GM19023 (cell line): ENCODE data around the gene LTBP3.
"Not testable (repeated sequence)": the region's sequence is repeated elsewhere in the genome, so short reads cannot be mapped to it uniquely, and the experiment has no call there.

Source experiments
- ATAC-seq: cut with Tn5 transposase; IDR thresholded peaks from one replicate; pipeline ENCODE4 v1.9.1; 2021; ENCODE audit warnings: mild to moderate bottlenecking, moderate library complexity; ENCODE audit not compliant: unreplicated experiment

Gene LTBP3

DNA sequence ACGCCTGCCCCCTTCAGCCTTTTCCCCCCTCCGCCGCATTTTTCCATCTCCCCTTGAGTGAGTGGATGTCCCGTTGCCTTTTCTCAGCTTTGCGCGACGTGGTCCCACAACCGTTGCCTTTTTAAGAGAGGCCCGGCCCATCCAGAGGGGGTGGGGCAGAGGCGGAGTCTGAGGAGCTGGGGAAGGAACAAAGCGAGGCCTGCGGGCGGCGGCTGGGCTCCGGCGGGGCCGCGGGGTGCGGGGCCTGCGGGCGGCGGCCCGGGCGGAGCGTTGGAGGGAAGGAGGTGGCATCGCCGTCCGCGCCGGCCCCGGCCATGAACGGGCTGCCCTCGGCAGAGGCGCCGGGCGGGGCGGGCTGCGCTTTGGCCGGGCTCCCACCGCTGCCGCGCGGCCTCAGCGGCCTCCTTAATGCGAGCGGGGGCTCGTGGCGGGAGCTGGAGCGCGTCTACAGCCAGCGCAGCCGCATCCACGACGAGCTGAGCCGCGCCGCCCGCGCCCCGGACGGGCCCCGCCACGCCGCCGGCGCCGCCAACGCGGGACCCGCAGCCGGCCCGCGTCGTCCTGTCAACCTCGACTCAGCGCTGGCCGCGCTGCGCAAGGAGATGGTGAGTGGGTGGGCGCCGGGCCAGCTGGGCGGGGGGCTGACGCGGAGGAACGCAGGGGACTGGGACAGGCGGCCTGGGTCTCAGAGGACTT lies 14.3 kb upstream of the LTBP3 start, which contains the start of gene FAM89B:
FAM89B (plus strand) TSS at position 183 of the 696 bp plus-strand sequence; CDS start at position 315, 132 bp downstream.
- no peak for ATAC-seq

- no peak for ATAC-seq
Measured at GRCh38 chr11:65571940-65572339, 13.8 kb upstream of the LTBP3 start.

- ATAC-seq, result no peak
Measured at GRCh38 chr11:65571420-65571819, 13.3 kb upstream of the LTBP3 start.

DNA sequence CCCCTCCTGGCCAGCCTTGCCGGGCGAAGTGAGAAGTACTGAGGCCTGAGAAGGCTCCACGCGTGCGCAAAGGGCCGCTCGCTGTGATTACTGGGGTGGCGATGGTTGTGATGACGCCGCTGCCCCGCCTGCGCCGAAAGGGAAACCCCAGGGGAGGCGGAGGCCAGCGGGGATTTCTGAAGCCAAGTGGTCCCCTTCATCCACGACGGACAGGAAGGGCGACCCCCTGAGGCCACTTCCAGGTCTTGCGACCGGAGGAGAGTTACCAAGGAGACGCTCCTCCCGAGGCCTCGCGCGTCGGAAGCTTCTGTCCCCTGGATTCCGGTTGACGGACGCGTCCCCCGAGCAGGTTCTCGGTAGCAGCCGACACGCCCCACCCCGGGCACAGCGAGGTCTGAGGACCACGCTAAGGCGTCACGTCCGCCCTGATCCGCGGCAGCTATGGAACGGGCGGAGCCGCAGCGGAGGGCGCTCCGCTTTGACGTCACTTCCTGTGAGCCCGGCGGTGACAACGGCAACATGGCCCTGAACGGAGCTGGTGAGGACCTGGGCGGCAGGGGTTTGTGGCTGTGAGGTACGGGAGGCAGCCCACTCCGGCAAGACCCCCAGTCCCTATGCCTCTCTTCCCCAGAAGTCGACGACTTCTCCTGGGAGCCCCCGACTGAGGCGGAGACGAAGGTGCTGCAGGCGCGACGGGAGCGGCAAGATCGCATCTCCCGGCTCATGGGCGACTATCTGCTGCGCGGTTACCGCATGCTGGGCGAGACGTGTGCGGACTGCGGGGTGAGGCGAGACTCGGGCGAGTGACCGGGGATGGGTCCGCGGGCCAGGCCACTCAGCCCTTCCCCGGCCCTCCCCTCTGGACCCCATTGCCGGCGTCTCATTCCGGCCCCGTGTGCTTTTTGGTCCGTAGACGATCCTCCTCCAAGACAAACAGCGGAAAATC lies 12.1 kb upstream of the LTBP3 start, which contains the start of gene ZNRD2:
ZNRD2 (plus strand) TSS at position 505 of the 946 bp plus-strand sequence; CDS start at position 520, 15 bp downstream.
- ATAC-seq, result peak; percentile 59

DNA sequence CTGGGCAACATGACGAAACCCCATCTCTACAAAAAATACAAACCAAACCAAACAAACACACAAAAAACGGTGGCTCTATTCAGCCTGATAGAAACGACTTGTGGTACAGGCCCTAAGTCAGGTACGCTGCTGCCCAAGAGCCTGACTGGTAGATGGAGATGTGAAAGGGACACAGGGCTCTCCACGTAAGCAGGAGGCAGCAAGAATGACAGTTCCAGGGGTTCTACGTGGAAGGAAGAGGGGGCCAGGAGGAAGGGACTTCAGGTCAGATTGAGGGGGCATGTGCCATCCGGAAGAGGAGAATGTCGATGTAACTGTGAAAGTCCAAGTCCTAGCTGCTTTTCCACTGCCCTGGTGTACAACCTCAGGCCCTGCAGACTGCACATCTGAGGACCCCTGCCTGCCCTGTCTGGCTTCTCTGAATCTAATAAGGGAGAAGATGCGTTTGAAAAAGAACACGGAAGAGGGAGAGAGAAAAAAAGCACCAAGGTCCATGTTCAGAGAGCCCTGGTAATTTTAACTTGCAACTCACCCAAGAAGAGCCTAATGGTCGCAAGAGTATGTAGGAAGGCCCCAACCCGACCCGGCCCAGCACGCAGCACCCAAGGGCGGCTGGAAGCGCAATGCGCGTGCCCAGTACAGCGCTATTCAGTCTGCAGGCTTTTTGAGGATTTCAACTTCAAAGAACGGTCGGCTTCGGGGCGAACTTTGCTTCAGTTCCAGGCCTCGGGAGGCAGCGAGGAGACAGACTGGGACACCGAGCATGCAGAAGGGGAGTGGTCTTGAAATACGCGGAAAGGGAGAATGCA lies 11.2 kb upstream of the LTBP3 start:
- ATAC-seq, result no peak

DNA sequence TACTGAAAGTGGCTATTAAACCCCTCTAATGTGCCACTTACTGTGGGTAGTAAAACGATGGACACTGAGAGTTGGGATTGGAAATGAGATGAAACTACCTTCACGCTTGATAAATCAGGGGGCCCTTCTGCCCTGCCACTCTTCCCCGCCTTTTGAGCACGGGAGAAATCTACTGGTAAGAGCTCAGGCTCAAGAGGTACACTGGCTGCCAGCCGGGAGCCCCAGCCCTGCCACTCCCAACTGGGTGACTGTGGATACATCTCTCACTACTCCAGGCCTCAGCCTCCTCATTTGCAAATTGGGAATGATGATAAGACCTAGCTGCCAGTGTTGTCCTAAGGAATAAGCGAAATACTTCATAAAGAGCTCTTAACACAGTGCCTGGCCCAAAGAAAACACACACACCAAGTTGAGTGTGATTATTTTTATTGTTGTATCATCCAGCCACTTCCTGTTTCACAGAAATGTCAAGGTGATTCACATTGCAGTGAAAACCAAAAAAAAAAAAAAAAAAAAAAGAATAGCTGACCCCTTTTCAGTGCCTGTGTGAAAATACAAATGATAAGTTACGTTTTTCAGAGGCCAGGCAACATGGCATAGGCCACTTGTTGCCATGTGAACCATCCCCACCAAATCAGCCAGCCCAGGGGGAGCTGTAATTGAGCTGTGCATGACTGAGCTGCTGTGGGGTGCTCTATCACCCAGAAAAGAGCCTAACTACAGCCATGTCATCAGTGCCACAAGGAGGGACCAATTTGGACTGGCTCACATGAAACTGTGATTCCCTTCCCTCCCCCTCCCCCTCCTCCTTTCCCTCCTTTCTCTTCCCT lies 7.7 kb upstream of the LTBP3 start:
- no peak for ATAC-seq

DNA sequence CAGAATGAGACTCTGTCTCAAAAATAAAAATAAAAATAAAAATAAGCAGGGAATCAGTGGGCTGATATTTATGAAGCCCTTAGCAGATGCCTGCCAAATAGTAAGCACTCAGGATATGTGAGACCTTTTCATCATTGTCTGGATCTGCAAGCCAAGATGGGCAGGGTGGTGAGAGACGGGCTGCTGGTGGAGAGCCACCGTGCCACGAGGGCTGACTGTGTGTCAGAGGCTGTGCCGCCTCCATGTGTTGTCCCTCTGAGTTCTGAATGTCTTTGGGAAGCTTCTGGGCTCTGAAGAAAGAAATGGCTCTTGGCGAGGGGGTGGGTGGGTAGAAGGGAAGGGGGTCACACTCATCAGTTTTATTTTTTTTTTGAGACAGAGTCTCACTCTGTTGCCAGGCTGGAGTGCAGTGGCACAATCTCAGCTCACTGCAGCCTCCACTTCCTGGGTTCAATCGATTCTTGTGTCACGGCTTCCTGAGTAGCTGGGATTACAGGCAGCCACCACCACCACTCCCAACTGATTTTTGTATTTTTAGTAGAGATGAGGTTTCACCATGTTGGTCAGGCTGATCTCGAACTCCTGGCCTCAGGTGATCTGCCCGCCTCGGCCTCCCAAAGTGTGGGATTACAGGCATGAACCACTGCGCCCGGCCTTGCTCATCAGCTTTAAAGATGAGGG lies 6.9 kb upstream of the LTBP3 start:
- not testable (repeated sequence) for ATAC-seq

DNA sequence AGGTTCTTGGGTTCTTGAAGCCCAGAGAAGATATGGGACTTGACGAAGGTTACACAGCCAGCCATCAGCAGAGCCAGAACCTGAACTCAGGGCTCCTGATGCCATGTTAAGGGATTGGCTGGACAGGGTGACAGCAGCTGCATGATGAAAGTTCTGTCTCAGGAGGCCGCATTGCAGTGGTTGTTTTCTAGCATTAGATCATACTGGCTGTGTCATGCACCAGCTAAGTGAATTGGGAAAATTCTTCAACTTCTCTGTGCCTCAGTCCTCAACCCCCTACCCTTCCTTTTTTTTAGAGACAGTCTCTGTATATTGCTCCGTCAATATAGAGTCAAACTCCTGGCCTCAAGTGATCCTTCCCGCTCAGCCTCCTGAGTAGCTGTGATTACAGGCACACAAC lies 5.4 kb upstream of the LTBP3 start:
- no peak for ATAC-seq

- ATAC-seq, result no peak
Measured at GRCh38 chr11:65562788-65563187, 4.6 kb upstream of the LTBP3 start.

- no peak for ATAC-seq
Measured at GRCh38 chr11:65562020-65562419, 3.9 kb upstream of the LTBP3 start.

GRCh38 chr11:65560555-65561418 lies 2.6 kb upstream of the LTBP3 start:
- no peak for ATAC-seq

DNA sequence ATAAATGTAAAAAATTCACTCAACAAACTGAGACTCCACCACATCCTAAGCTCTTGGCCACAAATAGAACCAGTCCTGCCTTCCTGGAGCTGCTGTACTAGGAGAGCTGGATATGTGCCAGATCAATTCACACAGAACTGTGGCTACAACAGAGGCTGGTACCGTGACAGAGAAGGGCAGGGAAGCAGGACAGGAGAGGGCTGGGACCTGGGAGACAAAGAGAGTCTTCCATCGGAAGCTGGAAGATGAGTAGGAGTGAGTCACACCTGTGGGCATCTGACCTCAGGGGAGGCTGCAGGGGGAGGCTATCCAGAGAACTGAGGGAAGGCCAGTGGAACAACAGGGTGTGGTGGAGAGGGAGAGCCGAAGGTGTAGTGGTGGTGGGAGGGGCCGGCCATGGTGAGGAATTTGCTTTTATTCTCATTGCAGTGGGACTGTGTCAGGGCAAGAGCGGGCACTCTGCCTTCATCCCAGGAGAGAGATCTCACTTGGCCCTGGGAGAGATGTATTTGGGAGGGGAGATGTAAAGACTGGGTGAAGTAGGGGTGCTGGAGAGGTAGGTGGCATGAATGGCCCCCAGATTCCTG lies 1.9 kb upstream of the LTBP3 start:
- ATAC-seq, result no peak

- ATAC-seq, result no peak
Measured at GRCh38 chr11:65559535-65559934, 1.4 kb upstream of the LTBP3 start.

- ATAC-seq, result no peak
Measured at GRCh38 chr11:65558930-65559509, 861 bp upstream of the LTBP3 start.

DNA sequence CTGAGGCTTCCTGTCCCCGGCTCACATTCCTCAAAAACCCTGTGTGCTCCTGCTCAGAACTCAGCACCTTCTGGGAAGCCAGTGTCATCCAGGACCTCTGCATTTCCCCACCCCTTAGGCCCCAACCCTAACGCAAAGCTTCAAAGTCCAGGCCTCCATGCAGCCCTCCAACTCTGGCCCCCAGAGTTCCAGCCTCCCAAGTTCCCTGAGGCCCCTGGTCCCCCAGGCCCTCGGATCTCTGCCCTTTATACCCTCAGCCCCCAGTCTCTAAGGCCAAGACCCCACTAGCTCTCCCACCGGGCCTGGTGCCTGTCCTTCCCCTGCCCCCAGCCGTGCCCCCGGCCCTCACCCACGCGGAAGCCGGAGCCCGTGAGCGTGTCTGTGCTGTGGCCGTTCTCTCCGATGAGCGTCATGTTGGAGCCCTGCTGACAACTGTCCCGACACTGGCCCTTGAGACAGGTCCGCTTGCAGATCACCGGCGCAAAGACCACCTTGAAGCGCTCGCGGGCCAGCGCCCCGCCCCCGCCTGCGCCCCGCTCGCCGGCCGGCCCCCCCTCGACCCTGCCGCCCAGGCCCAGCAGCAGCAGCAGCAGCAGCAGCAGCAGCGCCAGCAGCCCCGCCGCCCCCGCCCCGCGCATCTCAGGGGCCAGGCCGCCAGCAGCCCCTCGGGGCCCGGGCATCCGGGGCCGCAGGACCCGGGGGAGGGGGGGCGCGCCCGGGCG lies 718 bp downstream of the LTBP3 start:
- no peak for ATAC-seq

DNA sequence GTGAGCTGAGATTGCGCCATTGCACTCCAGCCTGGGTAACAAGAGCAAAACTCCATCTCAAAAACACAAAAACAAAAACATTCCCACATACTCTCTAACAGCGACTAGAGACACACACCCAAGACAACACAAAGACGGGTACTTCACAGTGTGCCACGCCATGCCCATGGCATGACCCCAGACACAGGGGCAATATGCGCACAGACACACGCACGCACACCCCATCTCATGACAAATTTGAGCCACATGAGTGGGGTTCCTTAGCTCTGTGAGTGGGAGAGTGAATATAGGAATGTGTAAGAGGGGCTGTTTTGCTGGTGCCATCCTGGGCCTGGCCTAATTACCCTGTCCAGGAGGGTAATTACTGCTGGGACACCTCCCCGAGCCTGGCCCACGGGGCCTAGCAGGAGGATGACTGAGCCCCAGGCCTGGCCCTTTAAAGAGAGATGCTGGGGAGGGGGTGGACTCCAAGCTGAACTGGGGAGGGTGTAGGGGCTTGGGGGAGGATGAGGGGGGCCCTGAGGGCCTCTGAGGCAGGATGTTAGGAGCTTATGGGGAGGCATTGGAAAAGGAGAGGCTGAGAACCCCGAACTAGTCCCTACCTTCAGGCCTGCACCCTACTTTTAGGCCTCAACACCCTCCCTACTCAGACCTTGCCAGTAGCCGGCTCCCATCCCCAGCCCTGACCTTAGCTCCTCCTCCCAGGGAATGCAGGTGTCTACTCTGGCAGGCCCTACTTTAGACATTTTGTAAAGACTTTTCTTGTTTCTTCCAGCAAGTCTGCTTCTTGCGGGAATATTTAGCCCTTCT lies 1.5 kb downstream of the LTBP3 start:
- no peak for ATAC-seq
